Measurements from ENCODE around the gene LPAR6. TPM values are rescaled to one million over a fixed set of nuclear protein-coding genes. Genes with fewer than 3 reads are reported as not detected.
"Not testable (repeated sequence)": the region's sequence is repeated elsewhere in the genome, so short reads cannot be mapped to it uniquely, and the experiment has no call there.

LPAR6 gene
- total RNA-seq, 2 experiments from 2014 or later = 5.2 to 6.4 TPM

GRCh38 chr13:48429036-48429435 lies 16.1 kb upstream of the LPAR6 start:
- no peak overlapping the region for H3K4me3 Mint-ChIP-seq
- no peaks in the 10 kb centered on the region for H3K27me3 Mint-ChIP-seq
- H3K4me1 Mint-ChIP-seq (ENCODE audit: low read depth) = peaks cover 30% of the 10 kb centered on the region
- ChIA-PET CTCF (interaction anchor here (0.9 to 1.0 kb wide), 2 partner anchors 16 to 47 kb away, joined by 3 read pairs; no protein-coding TSS in a partner anchor), POLR2A (no interaction called here)
- H3K9me3 Mint-ChIP-seq = peaks cover 4% of the 10 kb centered on the region
- no peak for TF ChIP-seq CTCF (IDR thresholded peaks at IDR 0.05)
- DNase-seq (no peak), ATAC-seq (no peak)
- H3K36me3 Mint-ChIP-seq (ENCODE audit: low read depth) = peaks cover 9% of the 10 kb centered on the region
- intact Hi-C loops (cut with micrococcal nuclease) = no loop called here
- H3K27ac Mint-ChIP-seq = no peak overlapping the region

GRCh38 chr13:48426755-48427298 lies 13.9 kb upstream of the LPAR6 start:
- CTCF ChIA-PET = interaction anchor here (0.7 kb wide), 1 partner anchor 14 kb away, joined by 3 read pairs; no protein-coding TSS in a partner anchor
- H3K27ac Mint-ChIP-seq = peak overlapping the region; percentile 35
- POLR2A ChIA-PET = interaction anchor here (1.0 kb wide), 1 partner anchor 379 kb away, joined by 3 read pairs; no protein-coding TSS in a partner anchor

DNA sequence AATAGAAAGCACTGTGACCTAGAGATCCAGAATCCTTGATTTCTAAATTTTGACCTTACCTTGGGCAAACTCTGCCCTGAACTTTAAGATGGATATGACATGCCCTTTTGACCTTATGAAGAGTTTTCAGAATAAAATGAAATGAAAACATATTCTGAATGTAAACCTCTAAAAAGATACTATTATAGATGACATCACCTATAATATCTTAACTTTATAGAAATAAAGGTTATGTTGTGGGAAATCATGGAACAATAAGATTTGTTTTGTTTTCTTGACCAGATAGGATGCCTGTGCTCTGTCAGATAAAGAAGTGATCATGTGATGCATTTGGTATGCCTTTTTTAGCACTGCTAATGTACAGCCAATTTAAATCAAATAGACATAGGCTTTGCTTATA lies 13.1 kb upstream of the LPAR6 start:
- POLR2A ChIA-PET = no interaction called here
- H3K27ac Mint-ChIP-seq = no peak overlapping the region
- TF ChIP-seq CTCF (IDR thresholded peaks at IDR 0.05) = no peak

More at GRCh38 chr13:48426755-48427298, 13.9 kb upstream of the LPAR6 start:
- ATAC-seq; H3K4me3 Mint-ChIP-seq; H3K36me3 Mint-ChIP-seq (ENCODE audit: low read depth); intact Hi-C loops (cut with micrococcal nuclease); H3K9me3 Mint-ChIP-seq; H3K27me3 Mint-ChIP-seq: not testable (repeated sequence)
- H3K4me1 Mint-ChIP-seq (ENCODE audit: low read depth) = peaks cover 23% of the 10 kb centered on the region
- peak; percentile 6 for DNase-seq

GRCh38 chr13:48424212-48424611 lies 11.3 kb upstream of the LPAR6 start:
- no peak for DNase-seq
- Mint-ChIP-seq H3K27me3 (no peaks in the 10 kb centered on the region), H3K4me1 (ENCODE audit: low read depth) (peaks cover 6% of the 10 kb centered on the region), H3K9me3 (peaks cover 22% of the 10 kb centered on the region), H3K36me3 (ENCODE audit: low read depth) (peaks cover 13% of the 10 kb centered on the region), H3K4me3 (no peak overlapping the region), H3K27ac (no peak overlapping the region)
- no peak for ATAC-seq
- intact Hi-C loops (cut with micrococcal nuclease) = no loop called here
- TF ChIP-seq CTCF (IDR thresholded peaks at IDR 0.05) = no peak
- POLR2A ChIA-PET = no interaction called here
- CTCF ChIA-PET = no interaction called here

More for the DNA sequence above, 13.1 kb upstream of the LPAR6 start:
- Mint-ChIP-seq H3K4me1 (ENCODE audit: low read depth) (peaks cover 16% of the 10 kb centered on the region), H3K27me3 (no peaks in the 10 kb centered on the region), H3K36me3 (ENCODE audit: low read depth) (peaks cover 13% of the 10 kb centered on the region), H3K9me3 (peaks cover 11% of the 10 kb centered on the region), H3K4me3 (no peak overlapping the region)
- CTCF ChIA-PET = interaction anchor here (1.7 kb wide), 1 partner anchor 8 kb away, joined by 6 read pairs; no protein-coding TSS in a partner anchor
- intact Hi-C loops (cut with micrococcal nuclease) = no loop called here
- DNase-seq = no peak
- ATAC-seq = no peak

GRCh38 chr13:48422003-48422402 lies 9.1 kb upstream of the LPAR6 start:
- H3K4me3 Mint-ChIP-seq; H3K27ac Mint-ChIP-seq; intact Hi-C loops (cut with micrococcal nuclease); H3K27me3 Mint-ChIP-seq; DNase-seq; ATAC-seq; H3K4me1 Mint-ChIP-seq (ENCODE audit: low read depth); CTCF ChIA-PET; POLR2A ChIA-PET: not testable (repeated sequence)
- Mint-ChIP-seq H3K9me3 (peaks cover 26% of the 10 kb centered on the region), H3K36me3 (ENCODE audit: low read depth) (peaks cover 10% of the 10 kb centered on the region)

- DNase-seq = no peak
- Mint-ChIP-seq H3K9me3 (peaks cover 12% of the 10 kb centered on the region), H3K27ac (no peak overlapping the region), H3K27me3 (no peaks in the 10 kb centered on the region), H3K4me1 (ENCODE audit: low read depth) (peaks cover 19% of the 10 kb centered on the region), H3K36me3 (ENCODE audit: low read depth) (peaks cover 15% of the 10 kb centered on the region), H3K4me3 (no peak overlapping the region)
- ATAC-seq = no peak
- no peak for TF ChIP-seq CTCF (IDR thresholded peaks at IDR 0.05)
- ChIA-PET CTCF (no interaction called here), POLR2A (no interaction called here)
- intact Hi-C loops (cut with micrococcal nuclease) = no loop called here
Observed at GRCh38 chr13:48415516-48415915, 2.6 kb upstream of the LPAR6 start.

Measured in activated CD8-positive, alpha-beta T cell treated with anti-CD3 and anti-CD28 coated beads for 36 hours (primary cell).